A549 (cell line): ENCODE data around the gene MAP2. TPM values are rescaled to one million over a fixed set of nuclear protein-coding genes. Genes with fewer than 3 reads are reported as not detected.

Source experiments
- ATAC-seq, 2 experiments: fragments of 200-7000 bp in 1 of 2; fragments of >200 bp in 1 of 2; cut with Nextera tagmentation in 1 of 2; cut with Tn5 transposase in 1 of 2; 3 replicates each; pipeline versions ENCODE4 v1.8.0 to v1.9.1; 2018 to 2020; ENCODE audit warnings: mild to moderate bottlenecking in 1 of 2, moderate library complexity in 1 of 2
- CTCF ChIA-PET: fragments of 300-600 bp; sonication (Branson Sonifier 250); formaldehyde crosslinking; extraction: SDS; loops from one replicate; lab custom pipeline; 2021; ENCODE audit warnings: antibody characterized with exemption, inconsistent platforms; lab: Yijun Ruan, JAX
- POLR2A ChIA-PET: fragments of 350-600 bp; formaldehyde crosslinking; extraction: SDS; loops from one replicate; lab custom pipeline; 2021; ENCODE audit warnings: antibody characterized with exemption, inconsistent platforms; lab: Yijun Ruan, JAX
- DNase-seq, 2 experiments: peaks; one replicate each; pipeline versions ENCODE4 v3.0.0 to v3.0.0-alpha.2; 2011 to 2016; ENCODE audit warnings: low read depth in 1 of 2, low spot score in 1 of 2
- FAIRE-seq: peaks from 2 replicates; lab custom pipeline; 2011; peaks lifted over from hg19 to GRCh38; lab: Jason Lieb, UNC
- H3K27ac ChIP-seq, 2 experiments: fragments of >200 bp; sonication (Bioruptor Twin); formaldehyde crosslinking; 3 replicates each; pipeline ENCODE4 v1.5.1; 2016 to 2017
- H3K4me1 ChIP-seq: fragments of >200 bp; sonication (Bioruptor Twin); formaldehyde crosslinking; 3 replicates; pipeline ENCODE4 v1.6.1; 2016
- H3K4me2 ChIP-seq: fragments of >200 bp; sonication (Bioruptor Twin); formaldehyde crosslinking; 3 replicates; pipeline ENCODE4 v1.6.1; 2016
- H3K4me3 ChIP-seq: fragments of >200 bp; sonication (Bioruptor Twin); formaldehyde crosslinking; 3 replicates; pipeline ENCODE4 v1.5.1; 2016
- H3K9me3 ChIP-seq: fragments of >200 bp; sonication (Bioruptor Twin); formaldehyde crosslinking; 3 replicates; pipeline ENCODE4 v1.6.1; 2016
- BHLHE40 ChIP-seq: IDR thresholded peaks from 2 replicates; pipeline ENCODE4 v1.6.1; 2012; ENCODE audit warnings: low read depth, low read length, inconsistent platforms
- CBX2 ChIP-seq: fragments of 200-600 bp; sonication (generic); IDR thresholded peaks from 2 replicates; pipeline ENCODE4 v1.6.1; 2016; ENCODE audit warnings: low read depth, mild to moderate bottlenecking, borderline replicate concordance
- CEBPB ChIP-seq, 2 experiments: fragments of >200 bp in 1 of 2; sonication (Bioruptor Twin) in 1 of 2; formaldehyde crosslinking in 1 of 2; IDR thresholded peaks; 2 replicates each; pipeline ENCODE4 v1.6.1; 2012 to 2016
- EHF ChIP-seq: fragments of 250-450 bp; sonication (Bioruptor Pico); IDR thresholded peaks from 2 replicates; pipeline ENCODE4 v1.5.0; 2020; ENCODE audit warnings: mild to moderate bottlenecking
- EP300 ChIP-seq, 2 experiments: fragments of >200 bp; sonication (Bioruptor Twin); formaldehyde crosslinking; IDR thresholded peaks; 2 replicates in 1 of 2; 3 replicates in 1 of 2; pipeline ENCODE4 v1.6.1; 2016 to 2017
- FOSL2 ChIP-seq, 2 experiments: fragments of 450-650 bp in 1 of 2; fragments of >200 bp in 1 of 2; sonication (Bioruptor Twin) in 1 of 2; formaldehyde crosslinking; IDR thresholded peaks; 2 replicates each; pipeline versions ENCODE4 v1.5.0 to v1.6.1; 2016 to 2020; ENCODE audit warnings: mild to moderate bottlenecking in 1 of 2, moderate library complexity in 1 of 2
- HEYL ChIP-seq: fragments of 250-450 bp; sonication (Bioruptor Pico); IDR thresholded peaks from 2 replicates; pipeline ENCODE4 v1.8.0; 2021; ENCODE audit warnings: mild to moderate bottlenecking, moderate library complexity
- HOXB5 ChIP-seq: fragments of 250-450 bp; sonication (Bioruptor Pico); IDR thresholded peaks from 2 replicates; pipeline ENCODE4 v1.5.0; 2020; ENCODE audit warnings: mild to moderate bottlenecking, moderate library complexity
- JUN ChIP-seq, 2 experiments: fragments of >200 bp; sonication (Bioruptor Twin); formaldehyde crosslinking; IDR thresholded peaks; 2 replicates in 1 of 2; 3 replicates in 1 of 2; pipeline ENCODE4 v1.6.1; 2016 to 2017
- JUNB ChIP-seq: fragments of >200 bp; sonication (Bioruptor Twin); formaldehyde crosslinking; IDR thresholded peaks from 2 replicates; pipeline ENCODE4 v1.6.1; 2016
- KDM1A ChIP-seq: fragments of 200-600 bp; sonication (generic); IDR thresholded peaks from 2 replicates; pipeline ENCODE4 v1.6.1; 2016; ENCODE audit warnings: low read depth, mild to moderate bottlenecking
- MAFK ChIP-seq: fragments of 450-650 bp; IDR thresholded peaks from 2 replicates; pipeline ENCODE4 v1.6.1; 2014; ENCODE audit not compliant: partially characterized antibody
- NFE2L2 ChIP-seq: fragments of 150-350 bp; conservative IDR thresholded peaks from 2 replicates; pipeline ENCODE4 v1.6.1; 2014; ENCODE audit warnings: low read length
- NPAS2 ChIP-seq: fragments of 250-450 bp; sonication (Bioruptor Pico); IDR thresholded peaks from 2 replicates; pipeline ENCODE4 v1.8.0; 2022; ENCODE audit warnings: mild to moderate bottlenecking, moderate library complexity, borderline replicate concordance
- RAD21 ChIP-seq, 2 experiments: fragments of >200 bp in 1 of 2; sonication (Bioruptor Twin) in 1 of 2; formaldehyde crosslinking in 1 of 2; IDR thresholded peaks in 1 of 2; conservative IDR thresholded peaks in 1 of 2; 2 replicates in 1 of 2; 3 replicates in 1 of 2; pipeline ENCODE4 v1.6.1; 2012 to 2018; ENCODE audit warnings: inconsistent platforms in 1 of 2
- RARB ChIP-seq: fragments of 250-450 bp; sonication (Bioruptor Pico); IDR thresholded peaks from 2 replicates; pipeline ENCODE4 v1.8.0; 2021; ENCODE audit warnings: mild to moderate bottlenecking, moderate library complexity
- RCOR1 ChIP-seq: fragments of 150-350 bp; IDR thresholded peaks from 2 replicates; pipeline ENCODE4 v1.6.1; 2014; ENCODE audit warnings: antibody characterized with exemption, low read length, low read depth
- REST ChIP-seq: fragments of 200-600 bp; sonication (generic); IDR thresholded peaks from 2 replicates; pipeline ENCODE4 v1.6.1; 2016; ENCODE audit warnings: antibody characterized with exemption, mild to moderate bottlenecking, moderate library complexity
- RNF2 ChIP-seq: fragments of 200-600 bp; sonication (generic); IDR thresholded peaks from 2 replicates; pipeline ENCODE4 v1.6.1; 2016; ENCODE audit warnings: low read depth, mild to moderate bottlenecking, antibody characterized with exemption, moderate library complexity, borderline replicate concordance
- SMC3 ChIP-seq: fragments of >200 bp; sonication (Bioruptor Twin); formaldehyde crosslinking; IDR thresholded peaks from 3 replicates; pipeline ENCODE4 v1.6.1; 2018; ENCODE audit warnings: inconsistent platforms
- USF2 ChIP-seq: fragments of 450-650 bp; IDR thresholded peaks from 2 replicates; pipeline ENCODE4 v1.6.1; 2014; ENCODE audit warnings: antibody characterized with exemption
- ZFP36 ChIP-seq: fragments of 450-650 bp; IDR thresholded peaks from 2 replicates; pipeline ENCODE4 v1.6.1; 2014; ENCODE audit warnings: borderline replicate concordance; ENCODE audit not compliant: partially characterized antibody
- ZSCAN20 ChIP-seq: fragments of 250-450 bp; sonication (Bioruptor Pico); IDR thresholded peaks from 2 replicates; pipeline ENCODE4 v1.8.0; 2022; ENCODE audit warnings: mild to moderate bottlenecking, moderate library complexity
- WGBS: methylation state at CpG from one replicate; pipeline ENCODE4 v1.1.6; 2017; ENCODE audit errors: missing lambda C conversion rate; 5-methylcytosine and 5-hydroxymethylcytosine counted together
- polyA plus RNA-seq, 4 experiments: library from polyadenylated mRNA; depleted of rRNA in 3 of 4; stranded (reverse); fragments of >200 nt; fragmentation: RNase III in 1 of 4; extraction: RNeasy Plus Mini Kit Qiagen cat#74134 plus additional on column Dnase treatment in 1 of 4; gene quantifications; 2 replicates in 3 of 4; 3 replicates in 1 of 4; pipeline ENCODE4 v1.2.3, GENCODE V29; 2011 to 2017
- TF ChIP-seq, protein P1 (sequence below): fragments of >200 bp; sonication (Bioruptor Twin); formaldehyde crosslinking; IDR thresholded peaks from 3 replicates; pipeline ENCODE4 v1.5.1; 2016

The MAP2 gene
- polyA plus RNA-seq, 2 of the 4 experiments (the other 2 are of a cell fraction), result 0.53 to 1.8 TPM

- DNase-seq (no peak), ATAC-seq (no peak), FAIRE-seq (no peak)
- H3K4me3 ChIP-seq, result no peak overlapping the region
- H3K4me1 ChIP-seq, result peaks cover 10% of the 10 kb centered on the region; the same call in 2 of the 3 replicates
- TF ChIP-seq CBX2, result no peak
- no peak for TF ChIP-seq RCOR1
- no peak for TF ChIP-seq EP300 (IDR thresholded peaks at IDR 0.05)
- no peak for TF ChIP-seq EHF
- no peak for TF ChIP-seq CEBPB (IDR thresholded peaks at IDR 0.05)
- TF ChIP-seq HOXB5, result no peak
- TF ChIP-seq NPAS2 (CRISPR knock-in tag), result no peak
- no peak for TF ChIP-seq SMC3
- no peak for TF ChIP-seq RNF2
- TF ChIP-seq, protein P1, sequence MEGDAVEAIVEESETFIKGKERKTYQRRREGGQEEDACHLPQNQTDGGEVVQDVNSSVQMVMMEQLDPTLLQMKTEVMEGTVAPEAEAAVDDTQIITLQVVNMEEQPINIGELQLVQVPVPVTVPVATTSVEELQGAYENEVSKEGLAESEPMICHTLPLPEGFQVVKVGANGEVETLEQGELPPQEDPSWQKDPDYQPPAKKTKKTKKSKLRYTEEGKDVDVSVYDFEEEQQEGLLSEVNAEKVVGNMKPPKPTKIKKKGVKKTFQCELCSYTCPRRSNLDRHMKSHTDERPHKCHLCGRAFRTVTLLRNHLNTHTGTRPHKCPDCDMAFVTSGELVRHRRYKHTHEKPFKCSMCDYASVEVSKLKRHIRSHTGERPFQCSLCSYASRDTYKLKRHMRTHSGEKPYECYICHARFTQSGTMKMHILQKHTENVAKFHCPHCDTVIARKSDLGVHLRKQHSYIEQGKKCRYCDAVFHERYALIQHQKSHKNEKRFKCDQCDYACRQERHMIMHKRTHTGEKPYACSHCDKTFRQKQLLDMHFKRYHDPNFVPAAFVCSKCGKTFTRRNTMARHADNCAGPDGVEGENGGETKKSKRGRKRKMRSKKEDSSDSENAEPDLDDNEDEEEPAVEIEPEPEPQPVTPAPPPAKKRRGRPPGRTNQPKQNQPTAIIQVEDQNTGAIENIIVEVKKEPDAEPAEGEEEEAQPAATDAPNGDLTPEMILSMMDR, result no peak
- no peak for TF ChIP-seq JUN (IDR thresholded peaks at IDR 0.05)
- no peak for TF ChIP-seq KDM1A
- TF ChIP-seq NFE2L2, result no peak
- TF ChIP-seq RARB (CRISPR knock-in tag), result no peak
- TF ChIP-seq USF2, result no peak
- no peak for TF ChIP-seq RAD21 (conservative IDR thresholded peaks at IDR 0.05 in 1 of 2, IDR thresholded peaks at IDR 0.05 in 1 of 2)
- no peak for TF ChIP-seq HEYL
- no peak for TF ChIP-seq BHLHE40
- TF ChIP-seq ZFP36, result no peak
- TF ChIP-seq REST, result no peak
- WGBS, result 33% methylated on average over 2 of the region's 2 CpGs
- no peak overlapping the region for H3K4me2 ChIP-seq
- ChIA-PET CTCF (no interaction called here), POLR2A (no interaction called here)
- H3K27ac ChIP-seq, result no peak overlapping the region
- no peaks in the 10 kb centered on the region for H3K9me3 ChIP-seq
These were observed 216.5 kb downstream of the MAP2 start for GRCh38 chr2:209640358-209640757.

DNA sequence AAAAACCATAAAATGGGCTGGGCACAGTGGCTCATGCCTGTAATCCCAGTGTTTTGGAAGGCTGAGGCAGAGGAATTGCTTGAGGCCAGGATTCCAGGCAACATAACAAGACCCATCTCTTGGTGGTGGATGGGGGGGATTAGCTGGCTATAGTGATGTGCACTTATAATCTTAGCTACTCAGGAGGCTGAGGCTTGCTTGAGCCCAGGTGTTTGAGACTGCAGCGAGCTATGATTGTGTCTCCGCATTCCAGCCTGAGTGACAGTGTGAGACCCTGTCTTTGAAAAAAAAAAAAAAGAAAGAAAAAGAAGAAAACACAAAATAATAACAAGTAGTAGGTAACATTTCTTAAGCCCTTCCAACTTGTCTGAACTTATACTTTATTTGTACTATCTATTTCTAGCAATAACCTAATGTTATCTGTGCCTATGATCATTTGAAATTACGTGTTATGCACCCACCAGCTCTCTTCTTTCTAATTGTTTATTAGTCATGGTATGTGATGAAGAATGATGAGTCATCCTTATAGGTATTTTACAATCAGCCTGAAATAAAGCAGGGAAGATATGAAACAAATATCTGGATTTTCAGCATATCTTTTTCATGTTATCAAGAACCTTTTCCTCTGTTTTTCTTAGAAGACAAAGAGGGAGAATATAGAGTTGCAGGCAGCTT is 218.4 kb downstream of the MAP2 start:
- no peak for TF ChIP-seq FOSL2 (IDR thresholded peaks at IDR 0.05)
- peak; percentile 89 for TF ChIP-seq FOSL2 (CRISPR knock-in tag; IDR thresholded peaks at IDR 0.05)
- peak; percentile 87 for TF ChIP-seq MAFK
- no peak for TF ChIP-seq ZSCAN20 (CRISPR knock-in tag)
- no peak for TF ChIP-seq JUNB
- no peak for TF ChIP-seq EP300 (IDR thresholded peaks at IDR 0.05)
- TF ChIP-seq NFE2L2, result peak; percentile 86
- Histone ChIP-seq H3K27ac (no peak overlapping the region), H3K9me3 (no peaks in the 10 kb centered on the region), H3K4me1 (peaks cover 10% of the 10 kb centered on the region; the same call in 2 of the 3 replicates), H3K4me2 (peak overlapping the region; percentile 4; the same call in 1 of the 3 replicates), H3K4me3 (no peak overlapping the region)
- 57% methylated on average over 3 of the region's 3 CpGs for WGBS
- no peak for DNase-seq
- ChIA-PET POLR2A (no interaction called here), CTCF (no interaction called here)
- no peak for ATAC-seq
- FAIRE-seq, result no peak
